Forelimb muscle (tissue), 1 donor: ENCODE results near the gene PHACTR2. TPM values are rescaled to one million over a fixed set of nuclear protein-coding genes. Genes with fewer than 3 reads are reported as not detected.
"Not testable (repeated sequence)": the region's sequence is repeated elsewhere in the genome, so short reads cannot be mapped to it uniquely, and the experiment has no call there.

ENCODE experiments used
- DNase-seq: peaks from one replicate; pipeline ENCODE4 v3.0.0-alpha.2; 2013; ENCODE audit warnings: low read depth
- polyA plus RNA-seq: library from polyadenylated mRNA; unstranded; fragments of 120-200 nt; gene quantifications from one replicate; pipeline ENCODE4 v1.2.1, GENCODE V29; 2013; ENCODE audit not compliant: insufficient read length

PHACTR2 gene
- polyA plus RNA-seq, result 29.7 TPM

DNA sequence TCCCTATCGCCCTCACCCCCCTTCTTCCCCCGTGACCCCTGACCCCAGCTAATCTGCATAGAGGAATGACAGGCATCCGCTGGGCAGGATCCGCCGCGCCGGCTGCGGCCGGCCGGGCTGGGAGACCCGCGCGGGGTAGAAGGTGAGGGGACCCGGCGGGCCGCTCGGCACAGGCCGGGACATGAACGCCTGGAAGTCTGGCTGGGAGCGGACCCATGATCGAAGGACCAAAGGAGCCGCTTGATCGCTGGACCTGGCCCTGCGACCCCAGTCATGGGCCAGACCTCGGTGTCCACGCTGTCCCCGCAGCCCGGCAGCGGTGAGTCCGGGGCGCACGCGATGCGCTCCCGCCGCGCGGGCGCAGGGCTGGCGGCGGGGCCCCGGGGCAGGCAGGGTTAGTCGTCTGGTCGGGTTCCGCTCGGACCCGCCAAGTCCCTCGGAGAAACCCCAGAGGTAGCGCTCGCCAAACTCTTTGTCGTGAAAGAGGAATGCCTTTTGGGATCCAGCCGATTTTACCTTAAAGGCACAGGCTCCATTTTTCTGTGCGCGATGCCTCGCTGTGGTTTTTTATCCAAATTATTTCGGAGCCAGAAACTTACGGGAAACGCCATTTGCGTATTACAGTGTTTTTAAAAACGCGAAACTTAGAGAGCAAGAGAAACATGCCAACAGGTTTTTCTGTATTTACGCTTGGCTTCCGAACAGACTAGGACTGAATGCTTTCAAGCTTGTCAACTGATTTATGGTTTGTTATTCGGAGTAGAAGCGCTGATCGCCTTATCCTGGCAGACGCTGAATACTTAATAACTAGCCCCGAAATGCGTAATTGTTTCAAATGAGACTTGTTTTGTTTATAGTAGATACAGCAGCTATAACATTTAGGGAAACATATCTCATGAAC, at the start of gene PHACTR2:
Gene PHACTR2, plus strand, starts transcription at position 75 of the 901 bp plus-strand sequence. Its CDS starts 199 bp downstream, at position 274.
- DNase-seq, result peak; percentile 93

DNA sequence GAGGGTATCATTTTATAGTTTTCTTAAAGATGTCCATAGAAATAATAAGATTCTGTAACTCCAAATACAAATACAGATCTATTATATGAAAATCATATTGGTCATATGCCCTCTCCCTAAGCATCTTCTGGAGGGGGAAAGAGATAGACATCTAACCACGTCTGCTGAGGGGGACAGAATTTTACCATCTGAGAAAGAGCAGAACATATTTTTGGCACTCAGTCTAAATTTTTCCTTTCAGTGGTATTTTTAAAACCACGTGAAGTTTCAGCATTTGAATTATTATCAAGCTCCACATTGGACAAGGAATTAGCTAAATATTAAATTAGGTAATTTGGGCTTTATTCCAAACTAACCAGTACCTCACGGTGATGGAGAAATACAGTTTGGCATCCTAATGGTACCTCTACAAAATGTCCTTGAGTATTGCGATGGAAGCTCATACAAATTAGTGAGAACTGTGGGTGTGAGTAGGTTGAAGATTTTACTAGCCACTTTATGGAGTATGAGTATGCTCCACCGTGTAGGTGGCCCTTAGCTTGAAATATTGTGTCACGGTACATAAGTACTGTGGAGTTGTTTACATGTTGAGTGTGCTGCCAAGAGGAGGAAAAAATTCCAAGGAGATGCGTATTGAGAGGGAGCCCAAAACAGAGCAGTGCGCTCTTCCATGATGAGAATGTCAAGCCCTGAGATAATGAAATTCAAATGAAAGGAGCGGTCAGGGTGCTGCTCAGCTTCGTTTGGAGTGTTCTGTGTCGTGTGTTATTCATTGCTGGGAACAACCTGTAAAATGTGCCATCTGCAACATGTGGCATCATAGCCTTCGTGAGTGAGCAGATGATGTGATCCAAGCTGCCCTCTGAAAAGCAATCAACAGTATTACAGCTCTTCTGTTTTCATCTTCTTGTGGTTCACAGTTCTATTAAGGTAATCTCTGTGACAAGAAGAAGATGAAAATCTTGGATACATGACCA, 48.4 kb upstream of the PHACTR2 start:
- DNase-seq, result no peak

DNA sequence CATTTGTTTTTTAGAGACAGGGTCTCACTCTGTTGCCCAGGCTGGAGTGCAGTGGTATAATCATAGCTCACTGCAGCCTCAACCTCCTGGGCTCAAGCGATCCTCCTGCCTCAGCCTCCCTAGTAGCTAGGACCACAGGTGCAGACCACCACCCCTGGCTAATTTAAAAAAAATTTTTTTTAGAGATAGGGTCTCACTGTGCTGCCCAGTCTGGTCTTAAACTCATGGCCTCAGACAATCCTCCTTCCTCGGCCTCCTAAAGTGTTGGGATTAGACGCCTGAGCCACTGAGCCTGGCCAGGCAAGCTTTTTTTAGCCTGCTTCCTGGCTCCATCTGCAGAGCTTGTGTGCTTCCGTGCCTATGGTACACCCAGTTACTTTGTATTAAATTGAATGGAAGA, 46.6 kb upstream of the PHACTR2 start:
- DNase-seq, result not testable (repeated sequence)

DNA sequence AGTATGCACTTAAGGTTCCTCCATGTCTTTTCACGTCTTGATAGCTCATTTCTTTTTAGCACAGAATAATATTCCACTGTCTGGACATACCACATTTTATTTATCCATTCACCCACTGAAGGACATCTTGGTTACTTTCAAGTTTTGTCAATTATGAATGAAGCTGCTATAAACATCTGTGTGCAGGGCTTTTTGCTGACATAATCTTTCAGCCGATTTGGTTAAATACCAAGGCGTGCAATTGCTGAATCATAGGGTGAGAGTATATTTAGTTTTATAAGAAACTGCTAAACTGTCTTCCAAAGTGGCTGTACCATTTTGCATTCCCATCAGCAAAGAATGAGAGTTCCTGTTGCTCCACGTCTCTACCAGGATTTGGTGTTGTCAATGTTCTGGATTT, 44.9 kb upstream of the PHACTR2 start:
- DNase-seq, result no peak

DNA sequence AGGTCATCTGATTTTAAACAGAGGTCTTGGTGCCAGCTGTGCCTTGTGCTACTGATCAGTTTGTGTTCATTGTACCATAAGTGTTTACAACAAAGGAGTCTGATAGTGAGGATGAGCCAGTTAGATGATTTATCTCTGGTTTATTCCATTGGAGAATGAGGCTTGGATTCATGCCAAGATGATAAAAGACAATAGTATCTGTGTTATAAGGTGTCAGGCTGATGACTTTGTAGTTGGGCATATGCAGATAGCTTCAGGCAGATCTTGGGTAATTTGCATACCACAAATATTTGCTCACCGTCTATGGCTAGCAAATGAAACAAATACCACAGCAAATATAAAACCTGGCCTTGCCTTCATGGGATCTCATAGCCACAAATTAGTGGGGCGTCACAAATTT, 43.3 kb upstream of the PHACTR2 start:
- DNase-seq, result no peak

DNA sequence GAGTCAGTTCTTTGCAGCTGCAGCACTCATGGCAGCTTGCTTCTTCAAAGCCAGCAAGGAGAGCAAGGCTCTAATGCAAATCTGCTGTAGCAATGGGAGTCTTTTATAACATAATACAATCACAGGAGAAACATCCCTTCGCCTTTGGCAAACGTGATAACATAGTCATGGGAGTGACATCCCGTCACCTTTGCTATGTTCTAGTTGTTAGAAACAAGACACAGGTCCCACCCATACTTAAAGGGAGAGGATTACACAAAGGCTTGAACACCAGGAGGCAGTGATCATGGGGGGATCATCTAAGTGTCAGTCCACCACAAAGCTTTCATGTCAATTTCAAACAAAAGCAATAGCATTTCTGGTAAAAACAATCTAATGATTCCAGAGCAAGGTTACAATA, 40.1 kb upstream of the PHACTR2 start:
- no peak for DNase-seq

DNA sequence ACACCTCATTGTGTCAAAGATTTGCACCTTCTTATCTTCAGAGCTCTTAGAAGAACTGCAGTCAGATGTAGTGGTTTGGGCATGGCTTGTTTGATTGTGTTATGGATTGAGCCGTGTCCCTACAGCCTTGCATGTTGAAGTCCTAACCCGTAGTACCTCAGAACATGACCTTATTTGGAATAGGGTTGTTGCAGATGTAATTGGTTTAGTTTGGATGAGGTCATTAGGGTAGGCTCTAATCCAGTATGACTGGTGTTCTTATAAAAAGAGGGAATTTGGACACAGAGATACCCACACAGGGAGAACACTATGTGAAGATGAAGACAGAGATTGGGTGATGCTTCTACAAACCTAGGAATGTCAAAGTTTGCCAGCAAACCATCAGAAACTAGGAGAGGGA, 35.4 kb upstream of the PHACTR2 start:
- DNase-seq, result no peak

DNA sequence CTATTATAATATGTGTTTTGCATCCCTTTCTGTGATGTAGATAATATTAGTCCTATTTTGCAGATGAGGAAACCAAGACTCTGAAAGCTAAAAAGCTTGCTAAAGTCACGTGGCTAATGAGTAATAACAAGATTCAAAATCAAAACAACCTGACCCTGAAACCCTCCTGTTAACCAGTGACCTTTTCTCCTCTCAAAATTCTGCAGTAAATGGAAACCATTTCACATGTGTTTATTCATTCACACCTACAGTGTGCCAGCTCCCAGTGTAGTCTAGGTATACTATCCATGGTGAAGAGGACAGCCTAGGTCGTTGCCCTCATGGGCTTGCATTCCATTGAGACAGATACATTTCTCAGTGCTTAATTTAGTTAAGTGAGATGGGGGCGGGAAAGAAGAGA, 30.6 kb upstream of the PHACTR2 start:
- no peak for DNase-seq

DNA sequence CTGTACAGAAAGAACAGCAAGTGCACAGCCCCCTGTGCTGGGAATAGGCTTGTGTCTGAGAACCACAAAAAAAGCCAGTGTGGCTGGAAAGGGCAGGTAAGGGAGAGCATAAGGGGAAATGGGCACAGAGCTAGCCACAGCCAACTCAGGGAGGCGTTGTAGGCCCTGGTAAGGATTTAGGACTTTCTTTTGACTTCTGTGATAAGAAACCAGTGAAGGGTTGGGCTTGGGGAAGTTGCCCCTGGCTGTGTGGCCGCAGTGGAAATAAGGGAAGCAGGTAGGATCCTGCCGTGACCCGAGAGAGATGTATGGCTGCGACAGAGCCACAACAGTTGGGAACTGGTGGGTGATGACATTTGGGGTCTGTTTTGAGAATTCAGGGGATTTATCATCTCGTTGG, 30.0 kb upstream of the PHACTR2 start:
- DNase-seq, result no peak

DNA sequence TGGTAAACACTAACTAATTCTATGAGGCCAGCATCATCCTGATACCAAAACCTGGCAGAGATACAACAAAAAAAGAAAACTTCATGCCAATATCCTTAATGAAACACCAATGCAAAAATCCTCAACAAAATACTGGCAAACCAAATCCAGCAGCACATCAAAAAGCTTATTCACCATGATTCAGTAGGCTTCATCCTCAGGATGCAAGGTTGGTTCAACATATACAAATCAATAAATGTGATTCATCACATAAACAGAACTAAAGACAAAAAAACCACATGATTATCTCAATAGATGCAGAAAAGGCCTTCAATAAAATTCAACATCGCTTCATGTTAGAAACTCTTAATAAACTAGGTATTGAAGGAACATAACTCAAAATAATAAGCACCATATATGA, 28.4 kb upstream of the PHACTR2 start:
- not testable (repeated sequence) for DNase-seq

DNA sequence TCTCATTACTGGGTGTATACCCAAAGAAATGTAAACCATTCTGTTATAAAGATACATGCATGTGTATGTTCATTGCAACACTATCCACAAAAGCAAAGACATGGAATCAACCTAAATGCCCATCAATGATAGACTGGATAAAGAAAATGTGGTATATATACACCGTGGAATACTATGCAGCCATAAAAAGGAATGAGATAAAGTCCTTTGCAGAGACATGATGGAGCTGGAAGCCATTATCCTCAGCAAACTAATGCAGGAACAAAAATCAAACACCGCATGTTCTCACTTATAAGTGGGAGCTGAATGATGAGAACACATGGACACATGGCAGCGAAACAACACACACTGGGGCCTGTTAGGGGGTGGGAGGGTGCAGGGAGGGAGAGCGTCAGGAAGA, 26.4 kb upstream of the PHACTR2 start:
- not testable (repeated sequence) for DNase-seq

DNA sequence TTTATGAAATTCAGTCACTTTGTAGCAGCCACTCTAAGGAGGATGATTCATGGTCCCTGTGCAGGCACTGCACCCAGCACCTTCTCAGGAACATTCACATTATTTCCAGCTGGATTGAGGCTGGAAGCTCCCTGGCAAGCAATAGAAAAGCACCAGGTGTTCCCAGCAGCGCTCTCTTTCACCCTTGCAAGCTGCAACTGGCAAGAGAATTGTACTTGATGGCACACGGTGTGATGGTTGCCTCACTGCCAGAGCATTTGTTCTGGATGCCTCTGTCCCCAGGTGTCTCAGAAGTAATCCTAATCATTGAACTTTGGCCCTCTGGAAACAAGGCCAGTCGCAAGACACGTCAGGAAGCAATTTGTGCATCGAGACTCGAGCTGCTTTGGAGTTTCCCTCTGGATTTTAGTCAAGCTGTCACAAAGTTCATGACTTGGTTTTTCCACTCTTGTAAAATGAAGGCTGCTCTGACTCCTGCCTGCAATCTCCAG, 24.9 kb upstream of the PHACTR2 start:
- peak; percentile 67 for DNase-seq

DNA sequence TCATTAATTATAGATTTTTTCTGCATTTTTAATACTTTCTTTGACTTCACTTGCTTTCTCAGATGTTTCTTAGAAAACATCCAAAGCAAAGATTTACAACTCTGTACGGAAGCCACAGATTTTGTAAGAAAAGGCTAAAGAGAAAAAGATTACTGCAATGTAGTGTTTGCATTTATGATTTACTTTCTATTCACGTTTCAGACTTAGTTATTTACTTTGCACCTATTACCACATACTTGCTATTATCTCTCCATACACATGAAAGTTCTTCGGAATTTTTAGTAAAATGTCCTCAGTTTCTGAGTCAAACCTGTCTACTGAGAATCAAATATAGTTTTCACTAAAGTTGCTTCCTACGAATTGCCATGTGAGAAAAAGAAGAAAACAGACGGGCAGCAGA, 22.2 kb upstream of the PHACTR2 start:
- no peak for DNase-seq

DNA sequence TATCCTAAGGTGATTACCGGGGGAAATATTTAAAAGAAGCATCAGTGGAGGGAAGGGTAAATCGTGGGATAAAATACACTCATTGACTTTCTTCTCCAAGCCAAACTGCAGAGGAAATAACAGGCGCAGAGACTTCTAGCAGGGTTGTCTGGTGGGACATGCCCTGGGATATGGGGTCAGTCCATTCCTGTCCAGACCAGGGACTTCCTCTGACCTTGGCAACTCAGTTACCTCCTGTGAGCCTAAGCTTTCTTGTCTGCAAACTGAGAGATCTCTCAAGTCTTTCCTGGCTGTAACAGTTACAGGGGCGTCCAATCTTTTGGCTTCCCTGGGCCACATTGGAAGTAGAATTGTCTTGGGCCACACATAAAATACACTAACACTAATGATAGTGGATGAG, 21.7 kb upstream of the PHACTR2 start:
- no peak for DNase-seq

DNA sequence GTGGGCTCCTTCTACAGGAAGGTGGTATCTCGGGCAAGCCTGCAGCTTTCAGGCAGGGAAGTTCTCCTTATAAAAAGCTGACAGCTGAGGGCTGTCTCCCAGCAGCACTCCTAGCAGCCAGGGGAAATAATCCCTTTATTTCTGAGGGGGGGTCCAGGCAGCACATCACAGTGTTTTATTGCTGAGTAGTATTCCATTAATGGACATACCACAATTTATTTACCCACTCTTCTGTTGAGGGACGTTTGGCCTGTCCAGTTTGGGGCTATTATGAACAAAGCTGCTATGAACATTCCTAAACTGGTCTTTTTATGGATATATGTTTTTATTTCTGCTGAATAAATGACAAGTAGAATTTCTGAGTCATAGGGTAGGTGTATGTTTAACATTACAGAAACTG, 20.0 kb upstream of the PHACTR2 start:
- no peak for DNase-seq

DNA sequence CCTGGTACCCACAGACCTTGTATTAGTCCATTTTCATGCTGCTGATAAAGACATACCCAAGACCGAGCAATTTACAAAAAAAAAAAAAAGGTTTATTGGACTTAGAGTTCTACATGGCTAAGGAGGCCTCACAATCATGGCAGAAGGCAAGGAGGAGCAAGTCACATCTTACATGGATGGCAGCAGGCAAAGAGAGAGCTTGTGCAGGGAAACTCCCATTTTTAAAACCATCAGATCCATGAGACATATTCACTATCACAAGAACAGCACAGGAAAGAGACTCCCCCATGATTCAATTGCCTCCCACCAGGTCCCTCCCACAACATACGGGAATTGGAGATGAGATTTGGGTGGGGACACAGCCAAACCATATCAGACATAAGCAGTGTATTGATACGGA, 17.6 kb upstream of the PHACTR2 start:
- not testable (repeated sequence) for DNase-seq

DNA sequence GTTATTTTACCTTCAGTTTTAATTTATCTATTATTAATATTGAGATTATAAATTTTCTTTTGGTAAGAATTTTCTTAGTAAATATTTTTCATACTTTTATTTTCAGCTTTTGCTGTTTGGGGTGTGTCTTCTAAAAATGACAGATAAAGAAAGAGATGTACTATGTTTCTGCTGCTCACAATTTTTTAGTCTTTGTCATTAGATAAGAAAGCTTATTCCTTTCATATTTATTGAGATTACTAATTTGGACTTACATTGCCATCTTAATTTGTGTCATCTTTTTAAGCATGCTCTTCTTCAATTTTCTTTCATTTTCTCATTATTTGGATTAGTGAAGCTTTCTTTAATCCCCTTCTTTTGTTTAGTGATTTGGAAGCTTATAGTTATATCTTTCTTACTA, 13.6 kb upstream of the PHACTR2 start:
- DNase-seq, result no peak

DNA sequence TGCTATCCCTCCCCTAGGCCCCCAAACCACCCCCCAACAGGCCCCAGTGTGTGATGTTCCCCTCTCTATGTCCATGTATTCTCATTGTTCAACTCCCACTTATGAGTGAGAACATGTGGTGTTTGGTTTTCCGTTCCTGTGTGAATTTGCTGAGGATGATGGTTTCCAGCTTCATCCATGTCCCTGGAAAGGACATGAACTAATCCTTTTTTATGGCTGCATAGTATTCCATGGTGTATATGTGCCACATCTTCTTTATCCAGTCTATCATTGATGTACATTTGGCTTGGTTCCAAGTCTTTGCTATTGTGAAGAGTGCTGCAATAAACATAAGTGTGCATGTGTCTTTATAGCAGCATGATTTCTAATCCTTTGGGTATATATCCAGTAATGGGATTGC, 11.8 kb upstream of the PHACTR2 start:
- DNase-seq, result not testable (repeated sequence)

DNA sequence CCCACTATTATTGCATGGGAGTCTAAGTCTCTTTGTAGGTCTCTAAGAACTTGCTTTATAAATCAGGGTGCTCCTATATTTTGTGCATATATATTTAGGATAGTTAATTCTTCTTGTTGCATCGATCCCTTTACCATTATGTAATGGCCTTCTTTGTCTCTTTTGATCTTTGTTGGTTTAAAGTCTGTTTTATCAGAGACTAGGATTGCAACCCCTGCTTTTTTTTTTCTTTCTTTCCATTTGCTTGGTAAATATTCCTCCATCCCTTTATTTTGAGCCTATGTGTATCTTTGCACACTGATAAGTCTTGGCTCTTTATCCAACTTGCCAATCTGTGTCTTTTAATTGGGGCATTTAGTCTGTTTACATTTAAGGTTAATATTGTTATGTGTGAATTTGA, 8.3 kb upstream of the PHACTR2 start:
- DNase-seq, result not testable (repeated sequence)

DNA sequence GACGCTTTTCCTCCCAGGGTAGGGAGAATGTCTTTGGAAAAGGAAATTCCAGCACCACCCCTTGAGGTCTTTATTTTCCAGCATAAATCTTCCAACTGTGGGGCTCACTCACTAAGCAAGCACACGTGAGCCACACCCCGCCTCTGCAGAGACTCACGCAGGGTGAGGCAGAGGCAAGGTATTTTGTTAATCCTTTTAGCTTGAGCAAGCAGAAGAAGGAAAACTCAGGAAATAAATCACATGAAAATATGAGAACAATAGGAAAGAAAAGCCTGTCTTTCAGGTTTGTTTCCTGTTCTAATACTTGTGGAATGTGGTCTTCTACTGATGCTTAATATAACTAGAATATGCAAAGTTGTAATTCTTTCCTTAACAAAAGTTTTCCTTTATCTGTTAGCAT, 4.1 kb upstream of the PHACTR2 start:
- DNase-seq, result no peak

DNA sequence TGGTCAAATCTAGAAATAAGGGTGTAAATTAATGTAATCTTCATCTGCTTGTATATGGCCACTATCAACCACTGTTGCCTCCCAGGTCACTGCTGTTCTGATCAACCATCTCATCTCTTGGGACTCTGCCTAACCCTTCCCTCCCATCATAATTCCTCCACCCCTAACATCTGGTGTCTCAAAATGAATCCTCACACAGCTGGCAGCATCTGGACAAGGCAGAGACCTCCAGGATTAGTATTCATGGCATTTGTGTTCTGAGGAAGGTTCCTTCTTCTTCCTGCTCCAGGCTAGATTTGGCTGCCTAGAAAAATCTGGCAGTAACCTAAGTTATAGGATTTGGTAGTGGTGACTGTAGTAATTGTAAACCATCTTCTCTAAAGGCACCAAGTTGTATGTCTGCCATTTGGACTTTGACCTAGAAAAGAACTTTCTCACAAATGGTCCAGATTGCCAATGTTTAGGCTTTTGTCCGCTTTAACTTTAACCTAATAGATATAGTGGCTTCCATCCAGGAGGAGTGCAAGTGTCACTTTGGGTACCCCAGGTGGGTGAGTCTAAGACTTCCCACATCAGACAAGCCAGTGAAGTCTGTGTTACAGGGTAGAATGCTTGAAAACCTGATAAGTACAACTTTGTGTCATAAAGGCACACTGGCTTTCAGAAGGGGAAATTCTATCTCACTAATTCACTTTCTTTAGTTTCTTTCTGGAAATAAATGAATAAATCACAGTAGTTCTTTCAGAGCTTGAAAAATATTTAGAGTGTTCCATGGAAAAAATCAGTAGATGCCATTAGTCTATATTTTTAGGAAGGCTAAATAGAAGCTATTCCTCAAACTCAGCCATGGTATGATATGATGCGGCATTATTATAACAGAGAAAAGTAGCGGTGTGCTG, 3.0 kb upstream of the PHACTR2 start:
- no peak for DNase-seq
